OCI-M2 (cell line): ENCODE data around the gene CMIP.
"Not testable (repeated sequence)": the region's sequence is repeated elsewhere in the genome, so short reads cannot be mapped to it uniquely, and the experiment has no call there.

Source experiments
- DNase-seq: peaks from one replicate; lab custom pipeline; 2025; ENCODE audit not compliant: unreplicated experiment; lab: John Stamatoyannopoulos, UW

CMIP gene

DNA sequence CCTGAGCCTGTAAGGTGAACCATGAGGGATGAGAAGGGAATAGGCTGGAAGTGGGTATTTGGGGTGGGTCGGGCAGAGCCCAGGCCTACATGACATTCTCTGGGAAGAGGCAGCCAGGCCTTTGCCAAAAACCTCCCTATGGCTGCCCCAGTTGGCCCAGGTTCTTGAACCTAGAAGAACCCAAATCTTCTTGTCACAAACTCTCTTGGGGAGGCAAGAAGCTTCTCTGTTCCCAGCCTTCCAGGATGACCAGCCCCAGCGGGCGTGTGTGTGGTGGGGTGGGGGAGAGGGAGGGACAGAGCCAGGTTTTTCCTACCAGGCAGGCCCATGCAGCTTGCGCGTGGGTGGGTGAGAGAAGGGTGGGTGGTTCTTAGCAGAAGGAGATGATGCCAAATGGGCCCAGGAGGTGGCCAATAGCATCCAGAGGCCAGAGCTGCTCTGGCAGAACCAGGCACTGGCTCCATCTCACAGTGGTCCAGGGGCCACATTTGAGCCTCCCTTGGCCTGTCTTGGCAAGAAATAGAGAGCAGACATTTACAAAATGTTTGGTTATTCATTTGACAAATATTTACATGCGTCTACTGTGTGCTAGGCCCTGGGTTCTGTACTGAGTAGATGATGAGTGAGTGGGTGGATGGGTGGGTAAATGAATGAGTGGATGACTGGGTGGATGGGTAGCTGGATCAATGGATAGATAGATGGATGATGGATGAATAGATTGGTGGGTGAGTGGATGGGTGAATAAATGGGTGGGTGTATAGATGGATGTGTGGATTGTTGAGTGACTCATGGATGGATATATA, 290.2 kb downstream of the CMIP start:
- no peak for DNase-seq

- peak; percentile 45 for DNase-seq
Observed at GRCh38 chr16:81737885-81738536, 293.4 kb downstream of the CMIP start.

- DNase-seq, result no peak
Observed at GRCh38 chr16:81738783-81739496, 294.3 kb downstream of the CMIP start.

DNA sequence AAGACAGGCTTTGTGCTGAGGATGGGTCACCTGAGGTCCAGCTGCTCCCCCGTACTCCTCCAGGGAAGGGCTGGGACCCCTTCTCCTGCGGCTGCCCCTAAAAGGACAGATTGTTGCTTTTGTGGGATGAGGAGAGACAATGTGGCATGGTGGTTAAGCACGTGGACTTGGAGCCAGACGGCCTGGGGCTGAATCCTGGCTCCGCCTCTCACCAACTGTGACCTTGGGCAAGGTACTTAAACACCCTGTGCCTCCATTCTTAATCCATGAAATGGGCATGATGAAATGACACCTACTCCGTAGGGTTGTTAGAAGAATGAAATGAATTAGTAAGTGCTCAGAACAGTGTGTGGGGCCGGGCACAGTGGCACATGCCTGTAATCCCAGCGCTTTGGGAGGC, 294.9 kb downstream of the CMIP start:
- no peak for DNase-seq

DNA sequence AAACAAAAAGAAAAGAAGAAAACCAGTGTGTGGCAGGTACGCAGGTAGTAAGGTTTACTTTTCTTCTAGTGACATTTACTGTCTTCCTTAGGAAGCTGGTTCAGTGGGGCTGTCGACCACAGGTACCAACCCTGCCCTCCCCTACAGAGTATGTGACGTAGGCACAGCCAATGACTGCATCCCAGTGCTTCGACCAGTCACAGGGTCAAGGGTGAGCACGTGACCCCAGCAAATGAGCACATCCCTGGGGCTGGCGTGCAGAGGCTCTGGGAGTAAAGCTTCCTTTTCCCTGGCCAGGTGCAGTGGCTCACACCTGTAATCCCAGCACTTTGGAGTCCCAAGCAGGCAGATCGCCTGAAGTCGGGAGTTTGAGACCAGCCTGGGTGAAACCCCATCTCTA, 295.6 kb downstream of the CMIP start:
- DNase-seq, result no peak

GRCh38 chr16:81741430-81741770, 296.8 kb downstream of the CMIP start:
- DNase-seq, result not testable (repeated sequence)

- DNase-seq, result no peak
Observed at GRCh38 chr16:81744385-81744784, 299.8 kb downstream of the CMIP start.

- DNase-seq, result no peak
Observed at GRCh38 chr16:81744911-81745310, 300.3 kb downstream of the CMIP start.

GRCh38 chr16:81745704-81746558, 301.3 kb downstream of the CMIP start:
- no peak for DNase-seq

- DNase-seq, result no peak
Observed at GRCh38 chr16:81746566-81746965, 302.0 kb downstream of the CMIP start.

GRCh38 chr16:81748476-81749198, 304.0 kb downstream of the CMIP start:
- DNase-seq, result no peak

- DNase-seq, result peak; percentile 21
Observed at GRCh38 chr16:81752225-81752875, 307.7 kb downstream of the CMIP start.

DNA sequence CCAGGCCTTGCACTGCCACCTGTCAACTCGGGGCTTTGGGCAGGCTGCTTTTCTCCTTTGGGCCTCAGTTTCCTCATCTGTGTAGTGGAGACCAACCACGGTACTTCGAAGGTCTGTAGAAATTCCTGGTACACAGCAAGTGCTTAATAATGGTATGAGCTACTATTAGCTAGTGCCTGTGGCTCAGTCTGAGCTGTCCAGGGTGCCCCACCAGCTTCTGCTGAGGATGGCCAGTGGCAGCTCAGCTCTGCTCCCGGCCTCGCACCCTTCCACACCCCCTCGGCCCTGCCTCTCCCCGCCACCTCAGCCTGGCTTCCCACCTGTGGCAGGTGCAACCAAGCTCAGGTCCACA, 308.2 kb downstream of the CMIP start:
- no peak for DNase-seq

- no peak for DNase-seq
Observed at GRCh38 chr16:81754858-81755257, 310.2 kb downstream of the CMIP start.

- DNase-seq, result no peak
Observed at GRCh38 chr16:81755915-81756614, 311.5 kb downstream of the CMIP start.

- DNase-seq, result no peak
Observed at GRCh38 chr16:81756615-81757356, 312.2 kb downstream of the CMIP start.

- no peak for DNase-seq
Observed at GRCh38 chr16:81758376-81758775, 313.8 kb downstream of the CMIP start.
